Hippocampal formation (tissue), 2 donors: Measurements from ENCODE around the gene CARS2.
"Not testable (repeated sequence)": the region's sequence is repeated elsewhere in the genome, so short reads cannot be mapped to it uniquely, and the experiment has no call there.

Experiments used
- DNase-seq, 2 donors: peaks; one replicate each; lab custom pipeline; 2025; lab: John Stamatoyannopoulos, UW

Gene CARS2

GRCh38 chr13:110682746-110683145, 23.2 kb downstream of the CARS2 start:
- DNase-seq, result no peak

GRCh38 chr13:110681868-110682550, 23.9 kb downstream of the CARS2 start:
- no peak for DNase-seq

DNA sequence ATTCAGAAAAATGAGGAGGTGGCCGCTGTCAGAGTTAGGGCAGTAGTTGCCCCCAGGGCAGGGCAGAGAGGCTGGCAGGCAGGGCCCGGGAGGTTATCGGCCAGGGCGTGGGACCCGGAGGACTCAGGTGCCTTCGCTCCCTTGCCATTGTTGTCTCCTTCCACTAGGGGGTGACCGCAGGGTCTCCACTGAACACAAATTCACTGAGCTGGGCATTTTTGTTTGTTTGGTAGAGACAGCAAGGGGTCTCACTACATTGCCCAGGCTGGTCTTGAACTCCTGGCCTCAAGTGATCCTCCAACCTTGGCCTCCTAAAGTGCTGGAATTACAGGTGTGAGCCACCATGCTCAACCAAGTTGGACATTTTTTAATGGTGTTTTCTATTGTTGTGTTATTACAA, 25.1 kb downstream of the CARS2 start:
- no peak for DNase-seq

- DNase-seq, result no peak
Observed at GRCh38 chr13:110677731-110678545, 28.0 kb downstream of the CARS2 start.

GRCh38 chr13:110676595-110677587, 29.0 kb downstream of the CARS2 start:
- no peak for DNase-seq

DNA sequence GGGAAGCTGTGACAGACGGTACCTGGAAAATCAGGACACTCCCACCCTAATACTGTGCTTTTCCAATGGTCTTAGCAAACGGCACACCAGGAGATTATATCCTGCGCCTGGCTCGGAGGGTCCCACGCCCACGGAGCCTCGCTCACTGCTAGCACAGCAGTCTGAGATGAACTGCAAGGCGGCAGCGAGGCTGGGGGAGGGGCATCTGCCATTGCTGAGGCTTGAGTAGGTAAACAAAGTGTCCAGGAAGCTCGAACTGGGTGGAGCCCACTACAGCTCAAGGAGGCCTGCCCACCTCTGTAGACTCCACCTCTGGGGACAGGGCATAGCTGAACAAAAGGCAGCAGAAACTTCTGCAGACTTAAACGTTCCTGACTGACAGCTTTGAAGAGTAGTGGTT, 36.1 kb downstream of the CARS2 start:
- not testable (repeated sequence) for DNase-seq

GRCh38 chr13:110669036-110669435, 36.9 kb downstream of the CARS2 start:
- DNase-seq, result no peak

GRCh38 chr13:110666255-110666533, 39.7 kb downstream of the CARS2 start:
- DNase-seq, result no peak

- no peak for DNase-seq
Observed at GRCh38 chr13:110665491-110666254, 40.2 kb downstream of the CARS2 start.

- DNase-seq, result no peak
Observed at GRCh38 chr13:110664673-110665072, 41.2 kb downstream of the CARS2 start.

DNA sequence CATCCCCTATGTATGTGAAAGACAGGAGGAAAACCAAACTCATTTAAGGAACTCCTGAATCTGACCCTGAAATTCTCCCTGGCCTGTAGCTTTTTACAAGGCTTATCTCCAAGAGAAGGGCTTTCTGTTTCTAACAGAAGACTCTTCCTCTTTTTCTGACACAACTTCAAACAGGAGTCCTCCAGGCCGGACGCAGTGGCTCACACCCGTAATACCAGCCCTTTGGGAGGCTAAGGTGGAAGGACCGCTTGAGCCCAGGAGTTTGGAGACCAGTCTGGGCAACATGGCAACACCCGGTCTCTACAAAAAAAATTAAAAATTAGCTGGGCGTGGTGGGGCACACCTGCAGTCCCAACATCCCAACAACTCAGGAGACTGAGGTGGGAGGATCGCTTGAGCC, 41.9 kb downstream of the CARS2 start:
- DNase-seq, result no peak

GRCh38 chr13:110663491-110663890, 42.4 kb downstream of the CARS2 start:
- no peak for DNase-seq

GRCh38 chr13:110662777-110663443, 43.0 kb downstream of the CARS2 start:
- DNase-seq, result no peak

DNA sequence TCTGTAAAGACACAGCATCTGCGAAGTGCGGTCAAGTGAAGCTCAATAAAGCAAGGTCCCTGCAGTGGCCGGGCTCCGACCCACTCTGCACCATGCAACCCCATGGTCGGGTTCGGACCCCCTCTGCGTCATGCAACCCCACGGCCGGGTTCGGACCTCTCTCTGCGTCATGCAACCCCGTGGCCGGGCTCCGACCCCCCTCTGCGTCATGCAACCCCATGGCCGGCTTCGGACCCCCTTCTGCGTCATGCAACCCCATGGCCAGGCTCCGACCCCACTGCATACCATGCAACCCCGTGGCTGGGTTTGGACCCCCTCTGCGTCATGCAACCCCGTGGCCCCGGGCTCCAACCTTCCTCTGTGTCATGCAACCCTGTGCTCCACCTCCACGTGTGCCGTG, 43.8 kb downstream of the CARS2 start:
- no peak for DNase-seq

GRCh38 chr13:110661256-110661655, 44.7 kb downstream of the CARS2 start:
- no peak for DNase-seq

- DNase-seq, result not testable (repeated sequence)
Observed at GRCh38 chr13:110658218-110658911, 47.6 kb downstream of the CARS2 start.

DNA sequence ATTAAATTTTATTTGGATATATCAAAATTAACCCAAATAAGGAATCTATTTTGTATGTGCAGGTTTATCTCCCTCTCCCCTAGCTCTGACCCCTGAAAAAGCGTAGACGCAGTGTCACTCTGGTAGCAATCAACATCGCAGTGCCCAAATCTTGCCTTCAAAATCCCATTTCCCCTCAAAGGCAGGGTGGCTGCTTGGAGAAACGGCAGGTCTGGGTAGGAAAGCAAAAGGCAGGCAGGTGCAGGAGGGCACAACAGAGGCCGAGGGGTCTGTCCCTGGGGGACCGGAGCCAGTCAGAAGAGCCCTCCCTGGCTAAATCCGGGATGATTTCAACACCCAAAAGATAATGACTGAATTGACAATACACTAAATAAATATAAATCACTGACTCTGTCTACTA, 48.7 kb downstream of the CARS2 start:
- no peak for DNase-seq

DNA sequence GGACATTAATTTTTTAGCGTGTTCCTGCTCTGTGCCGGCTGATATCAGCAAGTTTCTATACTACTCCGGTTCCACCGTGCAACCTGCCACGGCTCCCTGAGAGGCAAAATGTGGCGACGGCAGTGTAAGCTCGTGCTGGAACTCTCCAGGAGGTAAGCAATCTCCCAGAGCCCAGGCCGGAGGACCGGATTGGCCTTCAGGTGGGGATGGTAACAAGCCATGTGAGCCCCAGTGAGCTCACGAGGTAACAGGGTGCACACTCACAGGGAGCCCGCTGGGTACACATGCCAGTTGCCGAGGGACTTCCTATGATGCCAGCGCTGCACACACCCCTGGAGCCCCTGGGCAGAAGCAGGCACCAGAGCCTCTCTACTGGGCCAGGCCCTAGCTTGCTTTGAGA, 52.1 kb downstream of the CARS2 start:
- no peak for DNase-seq

GRCh38 chr13:110653271-110653670, 52.6 kb downstream of the CARS2 start:
- no peak for DNase-seq

- no peak for DNase-seq
Observed at GRCh38 chr13:110652764-110653163, 53.2 kb downstream of the CARS2 start.
